Mucosa of stomach (tissue), 1 donor: Measurements from ENCODE around the gene PUM2.

ENCODE experiments used
- H3K27me3 ChIP-seq: one replicate; pipeline ENCODE4 v1.7.0; 2013; ENCODE audit warnings: mild to moderate bottlenecking, low read length; ENCODE audit not compliant: control insufficient read depth, insufficient read depth
- H3K36me3 ChIP-seq: one replicate; pipeline ENCODE4 v1.7.0; 2013; ENCODE audit warnings: low read length; ENCODE audit not compliant: control insufficient read depth, insufficient read depth
- H3K4me1 ChIP-seq: one replicate; pipeline ENCODE4 v1.7.0; 2013; ENCODE audit warnings: mild to moderate bottlenecking, low read length; ENCODE audit not compliant: control insufficient read depth, insufficient read depth
- H3K4me3 ChIP-seq: one replicate; pipeline ENCODE4 v1.7.0; 2013; ENCODE audit warnings: low read length
- H3K9ac ChIP-seq: one replicate; pipeline ENCODE4 v1.7.0; 2013; ENCODE audit warnings: mild to moderate bottlenecking, low read length, moderate library complexity
- H3K9me3 ChIP-seq: one replicate; pipeline ENCODE4 v1.7.0; 2013; ENCODE audit warnings: mild to moderate bottlenecking, low read length, moderate library complexity; ENCODE audit not compliant: control insufficient read depth
- donor health status: Pancreatic carcinoma.

The PUM2 gene

DNA sequence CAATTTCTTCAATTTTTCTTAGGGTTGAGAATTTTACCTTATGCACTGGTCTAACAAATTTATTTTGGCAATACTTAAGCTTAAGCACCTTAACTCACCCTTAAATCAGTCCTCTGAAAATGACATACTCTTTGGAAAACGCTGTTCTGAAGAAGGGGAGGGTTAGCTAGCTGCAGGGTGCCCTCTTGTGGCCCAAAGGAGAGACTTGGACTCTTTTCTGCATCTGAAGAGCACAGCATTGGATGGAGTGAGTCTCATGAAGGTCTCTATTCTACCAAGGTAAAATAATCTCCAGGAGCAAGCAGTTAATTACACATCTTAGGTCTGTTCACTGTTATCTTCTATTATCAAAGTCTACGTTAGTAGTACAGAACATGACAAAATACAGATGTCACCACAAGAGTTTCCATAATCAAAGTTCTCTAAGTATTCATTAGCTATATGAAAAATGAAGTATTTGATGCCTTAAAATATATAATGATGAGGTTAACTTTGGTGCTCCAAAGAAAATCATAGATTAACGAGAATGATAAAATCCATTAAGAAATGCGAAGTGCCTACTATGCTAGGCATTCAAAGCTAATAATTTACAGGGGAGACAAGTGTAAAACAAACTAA, 24.4 kb downstream of the PUM2 start:
- Histone ChIP-seq H3K9ac (no peak overlapping the region), H3K36me3 (no peaks in the 10 kb centered on the region), H3K4me3 (no peak overlapping the region), H3K27me3 (no peaks in the 10 kb centered on the region), H3K4me1 (no peaks in the 10 kb centered on the region), H3K9me3 (no peaks in the 10 kb centered on the region)

DNA sequence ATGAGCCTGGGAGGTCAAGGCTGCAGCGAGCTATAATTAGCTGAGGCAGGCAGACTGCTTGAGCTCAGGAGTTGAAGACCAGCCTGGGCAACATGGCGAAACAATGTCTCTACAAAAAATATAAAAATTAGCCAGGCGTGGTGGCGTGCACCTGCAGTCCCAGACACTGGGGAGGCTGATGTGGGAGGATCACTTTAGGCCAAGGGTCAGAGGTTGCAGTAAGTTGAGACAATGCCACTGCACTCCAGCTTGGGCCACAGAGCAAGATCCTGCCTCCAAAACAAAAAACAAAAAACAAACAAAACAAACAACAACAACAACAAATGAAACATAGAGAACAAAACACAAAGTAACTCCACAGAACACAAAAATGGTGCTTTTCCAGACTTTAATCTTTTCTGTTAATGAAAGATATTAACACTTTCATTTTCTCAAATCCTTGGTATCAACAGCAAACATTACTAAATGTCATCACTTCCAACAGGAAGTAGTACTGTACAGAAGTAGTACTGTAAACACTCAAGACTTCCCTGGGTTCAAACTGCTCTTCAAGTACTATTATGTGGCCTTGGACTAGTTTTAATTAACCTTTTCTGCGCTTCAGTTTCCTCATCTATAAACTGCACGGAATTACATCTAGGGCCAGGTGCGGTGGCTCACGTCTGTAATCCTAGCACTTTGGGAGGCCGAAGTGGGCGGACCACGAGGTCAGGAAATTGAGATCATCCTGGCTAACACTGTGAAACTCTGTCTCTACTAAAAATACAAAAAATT, 27.9 kb downstream of the PUM2 start:
- Histone ChIP-seq H3K36me3 (peaks cover 7% of the 10 kb centered on the region), H3K9me3 (no peaks in the 10 kb centered on the region), H3K27me3 (no peaks in the 10 kb centered on the region), H3K9ac (no peak overlapping the region), H3K4me1 (no peaks in the 10 kb centered on the region), H3K4me3 (no peak overlapping the region)

DNA sequence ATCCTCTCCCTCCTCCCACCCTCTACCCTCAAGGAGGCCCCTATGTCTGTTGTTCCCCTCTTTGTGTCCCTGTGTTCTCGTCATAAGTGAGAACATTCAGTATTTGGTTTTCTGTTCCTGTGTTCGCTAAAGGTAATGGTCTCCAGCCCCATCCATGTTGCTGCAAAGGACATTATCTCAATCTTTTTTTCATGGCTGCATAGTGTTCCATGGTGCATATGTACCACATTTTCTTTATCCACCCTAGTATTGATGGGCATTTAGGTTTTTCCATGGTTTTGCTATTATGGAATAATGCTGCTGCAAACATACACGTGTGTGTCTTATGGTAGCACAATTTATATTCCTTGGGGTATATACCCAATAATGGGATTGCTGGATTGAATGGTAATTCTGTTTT, 33.0 kb downstream of the PUM2 start:
- Histone ChIP-seq H3K9me3 (no peaks in the 10 kb centered on the region), H3K4me1 (no peaks in the 10 kb centered on the region), H3K9ac (no peak overlapping the region), H3K4me3 (no peak overlapping the region), H3K27me3 (no peaks in the 10 kb centered on the region), H3K36me3 (peaks cover 9% of the 10 kb centered on the region)

DNA sequence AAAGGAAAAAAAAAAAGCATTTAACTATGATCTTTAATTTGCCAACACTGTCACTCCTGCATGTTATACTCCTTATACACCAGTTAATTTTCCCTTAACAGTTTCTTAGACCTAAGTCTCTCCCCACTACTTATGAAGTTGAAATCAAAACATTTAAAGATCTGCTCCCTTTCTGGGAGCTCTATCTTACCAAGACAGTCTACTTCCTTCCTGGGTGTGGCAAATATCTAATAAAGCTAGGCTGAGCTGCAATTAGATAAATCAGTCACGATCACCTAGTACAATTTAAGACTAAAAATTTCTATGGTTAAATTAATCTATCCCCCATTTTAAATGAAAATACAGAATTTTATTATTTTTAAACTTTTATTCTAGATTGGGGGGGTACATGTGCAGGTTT, 33.4 kb downstream of the PUM2 start:
- Histone ChIP-seq H3K27me3 (no peaks in the 10 kb centered on the region), H3K9me3 (no peaks in the 10 kb centered on the region), H3K4me1 (no peaks in the 10 kb centered on the region), H3K4me3 (no peak overlapping the region), H3K9ac (no peak overlapping the region), H3K36me3 (peaks cover 9% of the 10 kb centered on the region)

DNA sequence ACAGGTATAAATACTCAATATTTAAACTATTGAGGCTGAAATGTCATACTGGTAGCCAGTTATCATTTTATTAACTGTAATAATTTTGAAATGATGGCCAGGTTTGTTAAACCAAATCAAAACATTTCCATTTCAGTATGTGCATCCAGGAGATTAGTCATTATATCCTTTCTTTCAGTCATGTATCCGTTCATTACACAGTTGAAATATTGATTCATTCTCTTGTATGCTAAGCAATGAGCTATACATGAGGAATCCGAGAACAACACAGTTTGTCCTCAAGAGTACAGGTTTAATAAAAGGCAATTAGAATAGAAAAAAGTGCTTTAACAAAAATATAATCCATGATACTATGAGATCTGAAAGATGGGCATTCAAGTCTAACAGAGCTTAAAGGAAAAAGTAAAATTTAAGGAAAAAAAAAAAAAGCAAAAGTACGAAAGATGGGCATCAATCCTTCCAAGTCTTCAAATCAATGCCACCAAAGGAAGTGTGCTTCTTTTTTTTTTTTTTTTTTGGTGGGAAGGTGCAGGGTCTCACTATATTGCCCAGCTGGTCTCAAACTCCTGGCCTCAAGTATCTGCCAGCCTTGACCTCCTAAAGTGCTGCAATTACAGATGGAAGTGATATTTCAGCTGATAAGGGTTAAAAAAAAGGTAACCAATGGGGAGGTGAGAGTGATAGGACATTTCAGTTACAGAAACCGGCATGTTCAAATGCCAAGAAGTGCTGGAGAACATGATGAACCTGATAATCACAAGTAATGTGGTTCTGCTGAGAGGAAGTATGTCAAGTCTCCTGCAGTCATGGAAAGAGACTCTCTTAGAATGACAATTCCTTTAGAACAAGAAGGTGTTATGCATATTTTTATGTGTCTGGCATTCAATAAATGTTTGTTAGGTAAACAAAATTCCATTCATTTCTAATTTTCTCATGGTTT, 35.8 kb downstream of the PUM2 start:
- Histone ChIP-seq H3K9me3 (no peaks in the 10 kb centered on the region), H3K9ac (no peak overlapping the region), H3K4me3 (no peak overlapping the region), H3K27me3 (no peaks in the 10 kb centered on the region), H3K36me3 (peaks cover 9% of the 10 kb centered on the region), H3K4me1 (no peaks in the 10 kb centered on the region)

DNA sequence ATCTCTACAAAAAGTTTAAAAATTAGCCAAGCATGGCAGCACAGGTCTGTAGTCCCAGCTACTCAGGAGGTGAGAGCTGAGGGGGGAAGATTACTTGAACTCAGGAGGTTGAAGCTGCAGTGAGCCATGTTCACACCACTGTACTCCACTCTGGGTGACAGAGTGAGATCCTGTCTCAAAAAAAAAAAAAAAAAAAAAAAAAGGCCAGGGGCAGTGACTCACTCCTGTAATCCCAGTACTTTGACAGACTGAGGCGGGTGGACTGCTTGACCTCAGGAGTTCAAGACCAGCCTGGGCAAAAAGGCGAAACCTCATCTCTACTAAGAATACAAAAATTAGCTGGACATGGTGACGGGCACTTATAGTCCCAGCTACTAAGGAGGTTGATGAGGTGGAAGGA, 37.0 kb downstream of the PUM2 start:
- Histone ChIP-seq H3K4me1 (no peaks in the 10 kb centered on the region), H3K27me3 (no peaks in the 10 kb centered on the region), H3K4me3 (no peak overlapping the region), H3K36me3 (peaks cover 9% of the 10 kb centered on the region), H3K9me3 (no peaks in the 10 kb centered on the region), H3K9ac (no peak overlapping the region)

DNA sequence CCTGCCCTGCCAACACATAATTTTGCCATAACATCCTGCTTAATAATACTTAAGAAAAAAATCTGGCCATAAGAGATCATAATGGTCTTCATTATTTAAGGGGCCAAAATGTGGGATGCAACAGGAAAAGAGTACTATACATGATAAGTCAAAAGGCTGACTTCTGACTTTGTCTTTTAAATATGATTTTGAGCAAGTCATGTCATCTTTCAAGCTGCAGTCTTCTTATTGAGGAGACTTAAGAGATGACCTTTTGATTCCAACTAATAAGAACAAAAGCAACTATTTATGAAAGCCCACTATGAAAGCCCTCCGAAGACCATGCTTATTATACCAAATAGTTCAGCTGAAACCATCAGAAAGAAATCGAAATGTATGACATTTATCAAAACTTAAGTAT, 41.6 kb downstream of the PUM2 start:
- Histone ChIP-seq H3K4me3 (no peak overlapping the region), H3K9me3 (no peaks in the 10 kb centered on the region), H3K9ac (no peak overlapping the region), H3K4me1 (no peaks in the 10 kb centered on the region), H3K27me3 (no peaks in the 10 kb centered on the region), H3K36me3 (no peaks in the 10 kb centered on the region)

DNA sequence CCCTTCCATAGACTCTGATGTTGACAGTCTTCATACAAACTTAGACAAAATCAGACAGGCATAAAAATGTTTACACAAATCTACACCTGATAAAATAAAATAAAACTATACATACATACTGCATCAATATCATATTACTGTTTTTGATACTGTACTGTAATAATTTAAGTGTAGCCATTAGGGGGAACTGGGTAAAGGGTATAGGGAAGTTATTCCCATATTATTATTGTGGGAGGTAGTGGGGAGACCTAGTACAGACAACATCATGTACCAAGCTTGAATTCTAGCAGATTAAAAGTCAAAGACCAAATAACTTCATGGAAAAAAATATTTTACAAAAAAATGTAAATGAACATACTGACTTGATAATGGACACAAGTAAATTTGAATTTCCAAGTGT, 43.3 kb downstream of the PUM2 start:
- Histone ChIP-seq H3K36me3 (no peaks in the 10 kb centered on the region), H3K9me3 (no peaks in the 10 kb centered on the region), H3K4me3 (no peak overlapping the region), H3K4me1 (no peaks in the 10 kb centered on the region), H3K27me3 (no peaks in the 10 kb centered on the region), H3K9ac (no peak overlapping the region)

DNA sequence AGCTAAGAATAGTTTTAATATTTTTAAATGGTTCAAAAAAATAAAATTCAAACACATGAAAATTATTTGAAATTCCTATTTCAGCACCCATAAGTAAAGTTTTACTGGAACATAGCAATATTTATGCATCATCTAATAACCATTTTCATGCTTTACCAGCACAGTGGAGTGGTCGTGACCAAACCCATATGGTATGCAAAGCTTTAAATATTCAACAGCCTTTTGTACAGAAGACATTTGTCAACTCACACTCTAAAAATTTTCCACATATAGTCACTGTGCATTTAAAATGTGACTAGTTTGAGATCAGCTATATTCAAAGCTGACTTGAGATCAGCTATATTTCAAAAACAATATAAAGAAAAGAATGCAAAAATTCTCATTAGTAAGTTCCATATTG, 46.2 kb downstream of the PUM2 start:
- Histone ChIP-seq H3K36me3 (no peaks in the 10 kb centered on the region), H3K27me3 (no peaks in the 10 kb centered on the region), H3K4me1 (no peaks in the 10 kb centered on the region), H3K9me3 (no peaks in the 10 kb centered on the region), H3K9ac (no peak overlapping the region), H3K4me3 (no peak overlapping the region)

DNA sequence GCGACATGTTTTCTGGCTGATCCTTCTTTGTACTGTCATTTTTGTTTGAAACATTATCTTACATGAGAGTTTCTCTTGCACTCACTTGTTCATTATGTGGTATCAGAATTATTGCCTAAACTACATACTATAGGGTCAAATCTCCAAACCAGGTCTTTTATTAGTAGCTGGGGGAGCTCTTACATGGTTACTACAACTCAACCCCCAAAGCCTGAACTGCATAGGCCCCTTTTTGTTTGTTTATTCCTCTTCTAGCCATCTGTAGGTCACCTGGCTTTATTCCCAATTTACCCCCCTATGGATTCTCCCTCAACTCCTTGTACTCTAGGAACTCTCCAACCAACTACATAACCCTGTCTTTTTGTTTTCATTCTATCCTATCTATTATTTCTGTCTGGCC, 46.7 kb downstream of the PUM2 start:
- Histone ChIP-seq H3K9ac (no peak overlapping the region), H3K4me3 (no peak overlapping the region), H3K4me1 (no peaks in the 10 kb centered on the region), H3K9me3 (no peaks in the 10 kb centered on the region), H3K27me3 (no peaks in the 10 kb centered on the region), H3K36me3 (no peaks in the 10 kb centered on the region)

DNA sequence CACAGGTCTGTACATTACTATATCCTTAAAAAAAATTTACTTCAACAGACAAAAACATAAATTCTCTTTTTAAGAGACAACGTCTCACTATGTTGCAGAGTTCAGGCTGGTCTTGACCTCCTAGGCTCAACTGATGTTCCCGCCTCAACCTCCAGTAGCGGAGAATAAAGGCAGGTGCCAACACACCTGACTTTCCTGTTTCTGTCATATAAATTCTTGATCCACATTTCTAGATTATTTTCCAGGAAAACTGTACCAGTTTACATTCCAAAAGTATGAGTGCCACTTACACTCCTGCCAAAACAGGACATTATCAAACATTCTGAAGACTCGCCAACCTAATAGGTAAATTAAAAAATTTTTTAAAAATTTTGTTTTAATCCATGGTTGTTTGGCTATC, 48.6 kb downstream of the PUM2 start:
- Histone ChIP-seq H3K4me3 (no peak overlapping the region), H3K36me3 (no peaks in the 10 kb centered on the region), H3K4me1 (no peaks in the 10 kb centered on the region), H3K9ac (no peak overlapping the region), H3K27me3 (no peaks in the 10 kb centered on the region), H3K9me3 (no peaks in the 10 kb centered on the region)

DNA sequence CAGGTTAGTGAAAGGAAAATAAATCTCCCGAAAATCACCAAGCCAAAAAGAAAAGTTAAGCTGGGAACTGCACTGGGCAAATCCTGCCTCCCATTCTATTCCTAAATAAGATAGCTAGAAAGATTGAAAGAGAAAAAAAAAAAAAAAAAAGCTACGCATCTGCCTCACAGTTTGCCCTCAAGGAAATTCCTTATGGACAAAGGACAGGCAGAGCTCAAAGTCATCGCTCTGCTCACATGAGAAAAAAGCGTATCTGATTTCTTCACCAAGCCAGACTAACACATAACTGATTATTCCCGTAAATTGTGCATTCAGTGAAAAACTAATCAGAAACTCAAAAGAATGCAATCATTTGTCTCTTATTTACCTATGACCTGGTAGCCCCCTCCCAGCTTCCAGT, 50.0 kb downstream of the PUM2 start:
- Histone ChIP-seq H3K9ac (no peak overlapping the region), H3K4me3 (no peak overlapping the region), H3K27me3 (no peaks in the 10 kb centered on the region), H3K9me3 (no peaks in the 10 kb centered on the region), H3K36me3 (no peaks in the 10 kb centered on the region), H3K4me1 (no peaks in the 10 kb centered on the region)
